Upper lobe of left lung (tissue), 6 donors: ENCODE measurements around the gene TACC2. TPM values are rescaled to one million over a fixed set of nuclear protein-coding genes. Genes with fewer than 3 reads are reported as not detected.

Source experiments
- ATAC-seq, 2 donors: fragments of 200-7000 bp; cut with Tn5 transposase; one replicate each; pipeline ENCODE4 v1.9.1; 2022; ENCODE audit warnings: mild to moderate bottlenecking in 2 of 2, moderate library complexity in 2 of 2; ENCODE audit not compliant: low FRiP score in 2 of 2
- DNase-seq, 2 donors: peaks; one replicate each; pipeline ENCODE4 v3.0.0-alpha.2; 2019 to 2020
- H3K27ac ChIP-seq, 4 donors: fragments of 200-600 bp; sonication (generic); one replicate each; pipeline ENCODE4 v1.5.1; 2016 to 2019
- H3K27me3 ChIP-seq, 4 donors: fragments of 200-600 bp; sonication (generic); one replicate each; pipeline ENCODE4 v1.5.1; 2017 to 2019
- H3K36me3 ChIP-seq, 4 donors: fragments of 200-600 bp; sonication (generic); one replicate each; pipeline ENCODE4 v1.5.1; 2016 to 2019
- H3K4me1 ChIP-seq, 4 donors: fragments of 200-600 bp; sonication (generic); one replicate each; pipeline ENCODE4 v1.5.1; 2018 to 2019
- H3K4me3 ChIP-seq, 4 donors: fragments of 200-600 bp; sonication (generic); one replicate each; pipeline ENCODE4 v1.5.1; 2017 to 2019; ENCODE audit warnings: mild to moderate bottlenecking in 2 of 4, moderate library complexity in 1 of 4
- H3K9me3 ChIP-seq, 4 donors: fragments of 200-600 bp; sonication (generic); one replicate each; pipeline ENCODE4 v1.5.1; 2018 to 2019
- CTCF ChIP-seq, 6 experiments: fragments of 450-650 bp in 4 of 6; fragments of 200-600 bp in 2 of 6; sonication (generic) in 2 of 6; IDR thresholded peaks; one replicate each; pipeline ENCODE4 v1.5.1; 2016 to 2019; ENCODE audit warnings: antibody characterized with exemption in 6 of 6
- EP300 ChIP-seq, 4 donors: sonication (generic); formaldehyde crosslinking; IDR thresholded peaks; one replicate each; pipeline ENCODE4 v1.5.1; 2017; ENCODE audit warnings: antibody characterized with exemption in 4 of 4, control low read depth in 2 of 4
- POLR2A ChIP-seq, 4 donors: fragments of 450-650 bp; IDR thresholded peaks; one replicate each; pipeline ENCODE4 v1.5.1; 2016 to 2017; ENCODE audit warnings: antibody characterized with exemption in 4 of 4, mild to moderate bottlenecking in 2 of 4
- POLR2AphosphoS5 ChIP-seq, 2 donors: sonication (generic); formaldehyde crosslinking; IDR thresholded peaks; one replicate each; pipeline ENCODE4 v1.5.1; 2017; ENCODE audit warnings: antibody characterized with exemption in 2 of 2
- WGBS, 2 donors: methylation state at CpG; one replicate each; pipeline ENCODE4 v1.1.5; 2017 to 2018; 5-methylcytosine and 5-hydroxymethylcytosine counted together
- total RNA-seq, 6 donors: library from RNA; depleted of rRNA in 4 of 6; stranded (reverse); fragments of >200 nt in 4 of 6; gene quantifications; one replicate each; pipeline versions ENCODE4 v1.1.0 to v1.2.1, GENCODE V29; 2016 to 2021
- donor health status: DM: no; HTN: no; CAD: no; lungs with moderate emphysema.
- donor health status: DM: no; HTN: yes; CAD: no; lungs with severe emphysema.

Gene TACC2
- total RNA-seq, 6 donors from 2014 or later: 158 to 701 (median 386) TPM

GRCh38 chr10:121947343-121948330 lies 41.3 kb upstream of the TACC2 start:
- no peaks in the 10 kb centered on the region for H3K36me3 ChIP-seq
- no peaks in the 10 kb centered on the region for H3K4me1 ChIP-seq
- H3K9me3 ChIP-seq: no peaks in the 10 kb centered on the region
- no peak overlapping the region for H3K27ac ChIP-seq
- ATAC-seq (no peak), DNase-seq (no peak)
- H3K27me3 ChIP-seq: no peaks in the 10 kb centered on the region
- TF ChIP-seq CTCF (IDR thresholded peaks at IDR 0.05) (no peak), EP300 (IDR thresholded peaks at IDR 0.05) (no peak), POLR2AphosphoS5 (IDR thresholded peaks at IDR 0.05) (no peak), POLR2A (IDR thresholded peaks at IDR 0.05) (no peak)
- 87 to 88% methylated on average over 7 of the region's 7 CpGs for WGBS, 2 donors
- no peak overlapping the region for H3K4me3 ChIP-seq

DNA sequence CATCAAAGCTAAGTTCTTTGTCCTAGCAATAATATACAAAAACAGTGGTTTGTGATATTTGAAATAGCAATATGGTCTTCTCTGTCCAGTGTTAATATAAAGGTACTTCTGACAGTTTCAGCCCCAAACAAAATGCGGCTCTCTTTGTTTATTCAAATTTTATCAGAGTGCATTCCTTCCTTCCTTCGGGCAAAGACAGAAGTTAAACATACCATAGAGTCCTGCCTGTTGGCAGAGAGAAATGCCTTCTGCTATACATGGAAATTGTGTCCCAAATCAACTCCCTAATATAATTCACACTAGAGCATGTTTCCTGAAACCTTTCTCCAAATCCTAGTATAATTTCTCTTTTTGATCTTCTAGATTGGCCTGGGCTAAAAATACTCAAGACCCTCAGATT lies 39.9 kb upstream of the TACC2 start:
- Histone ChIP-seq H3K9me3 (no peaks in the 10 kb centered on the region), H3K4me1 (no peaks in the 10 kb centered on the region), H3K27ac (no peak overlapping the region), H3K36me3 (no peaks in the 10 kb centered on the region), H3K4me3 (no peak overlapping the region), H3K27me3 (no peaks in the 10 kb centered on the region)
- WGBS, 2 donors: 33 to 44% methylated on average over 2 of the region's 2 CpGs
- ATAC-seq: no peak
- TF ChIP-seq EP300 (IDR thresholded peaks at IDR 0.05): no peak
- TF ChIP-seq POLR2AphosphoS5 (IDR thresholded peaks at IDR 0.05): no peak
- no peak for TF ChIP-seq POLR2A (IDR thresholded peaks at IDR 0.05)
- no peak for TF ChIP-seq CTCF (IDR thresholded peaks at IDR 0.05)
- DNase-seq: no peak

DNA sequence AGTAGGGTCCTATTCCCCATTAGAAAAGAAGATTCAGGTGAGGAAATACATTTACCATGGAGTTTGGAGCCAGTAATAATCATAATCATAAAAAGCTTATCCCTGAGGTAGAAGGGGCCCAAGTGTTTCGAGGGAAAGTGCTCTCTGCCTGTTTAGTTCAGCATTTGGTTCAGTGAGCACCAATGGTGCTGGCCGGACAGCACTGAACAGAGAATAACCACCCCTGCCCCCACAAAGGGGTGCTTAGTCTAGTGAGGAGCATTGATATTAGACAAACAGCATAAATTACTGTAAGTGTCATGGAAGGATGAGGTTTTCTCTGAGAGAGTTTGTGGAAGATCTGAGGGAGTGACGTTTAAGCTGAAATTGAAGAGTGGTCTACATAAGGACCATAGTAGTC lies 39.5 kb upstream of the TACC2 start:
- H3K4me1 ChIP-seq: no peaks in the 10 kb centered on the region
- WGBS, 2 donors: 85 to 90% methylated on average over 3 of the region's 3 CpGs
- no peaks in the 10 kb centered on the region for H3K9me3 ChIP-seq
- H3K27me3 ChIP-seq: no peaks in the 10 kb centered on the region
- H3K27ac ChIP-seq: no peak overlapping the region
- no peak for DNase-seq
- ATAC-seq: no peak
- H3K36me3 ChIP-seq: peaks cover 0 to 4% (median 0%) of the 10 kb centered on the region in 4 donors
- H3K4me3 ChIP-seq: no peak overlapping the region
- TF ChIP-seq EP300 (IDR thresholded peaks at IDR 0.05) (no peak), POLR2AphosphoS5 (IDR thresholded peaks at IDR 0.05) (no peak), CTCF (IDR thresholded peaks at IDR 0.05) (no peak), POLR2A (IDR thresholded peaks at IDR 0.05) (no peak)

DNA sequence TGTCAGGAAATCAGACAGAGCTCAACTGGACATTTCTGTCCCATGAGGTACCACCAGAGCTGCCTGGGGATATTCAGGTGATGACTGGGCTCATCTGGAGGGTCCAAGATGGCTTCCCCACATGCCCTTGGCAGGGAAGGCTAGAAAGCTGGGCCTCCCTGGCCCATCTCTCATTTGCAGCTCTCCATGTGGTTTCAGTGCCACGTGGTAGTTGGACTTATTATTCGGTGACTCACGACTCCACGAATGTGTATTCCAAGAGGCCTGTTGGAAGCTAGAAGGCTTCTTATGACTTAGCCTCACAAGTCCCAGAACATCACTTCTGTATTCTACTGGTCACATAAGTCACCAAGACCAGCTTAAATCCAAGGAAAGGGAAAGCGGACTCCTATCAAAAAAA lies 36.7 kb upstream of the TACC2 start:
- 90 to 98% methylated on average over 5 of the region's 5 CpGs for WGBS, 2 donors
- no peaks in the 10 kb centered on the region for H3K9me3 ChIP-seq

More for the DNA sequence above, 36.7 kb upstream of the TACC2 start:
- Histone ChIP-seq H3K4me1 (no peaks in the 10 kb centered on the region), H3K27ac (no peak overlapping the region), H3K36me3 (peaks cover 0 to 26% (median 3%) of the 10 kb centered on the region in 4 donors), H3K27me3 (no peaks in the 10 kb centered on the region), H3K4me3 (no peak overlapping the region)
- ATAC-seq (peak in 1 of 2 donors; percentile 10), DNase-seq (no peak)
- no peak for TF ChIP-seq POLR2AphosphoS5 (IDR thresholded peaks at IDR 0.05)
- no peak for TF ChIP-seq CTCF (IDR thresholded peaks at IDR 0.05)
- TF ChIP-seq EP300 (IDR thresholded peaks at IDR 0.05): no peak
- no peak for TF ChIP-seq POLR2A (IDR thresholded peaks at IDR 0.05)
